Calu3 (cell line): ENCODE measurements around the gene UGGT1. TPM values are rescaled to one million over a fixed set of nuclear protein-coding genes. Genes with fewer than 3 reads are reported as not detected.

ENCODE experiments used
- BruUV-seq: library from RNA; stranded (reverse); fragments of 400-500 nt; replicated peaks from 2 replicates; lab custom pipeline; 2021; lab: Mats Ljungman, UMichigan
- CTCF ChIA-PET: fragments of 300-600 bp; sonication (Branson Sonifier 250); formaldehyde crosslinking; loops from one replicate; lab custom pipeline; 2022; ENCODE audit warnings: antibody characterized with exemption; lab: Charles Lee
- DNase-seq: peaks from one replicate; pipeline ENCODE4 v3.0.0; 2022
- H3K27ac Mint-ChIP-seq: one replicate; pipeline ENCODE4 v1.8.0; 2022; ENCODE audit warnings: mixed read lengths; ENCODE audit not compliant: unreplicated experiment
- H3K27me3 Mint-ChIP-seq: one replicate; pipeline ENCODE4 v1.8.0; 2022; ENCODE audit warnings: mixed read lengths; ENCODE audit not compliant: unreplicated experiment
- H3K36me3 Mint-ChIP-seq: one replicate; pipeline ENCODE4 v1.8.0; 2022; ENCODE audit warnings: mild to moderate bottlenecking, moderate library complexity, mixed read lengths; ENCODE audit not compliant: insufficient read depth, unreplicated experiment
- H3K4me1 Mint-ChIP-seq: one replicate; pipeline ENCODE4 v1.8.0; 2022; ENCODE audit warnings: mild to moderate bottlenecking, low read depth, mixed read lengths; ENCODE audit not compliant: unreplicated experiment
- H3K4me3 Mint-ChIP-seq: one replicate; pipeline ENCODE4 v1.8.0; 2022; ENCODE audit warnings: mild to moderate bottlenecking, low read depth, moderate library complexity, mixed read lengths; ENCODE audit not compliant: unreplicated experiment
- H3K9me3 Mint-ChIP-seq: one replicate; pipeline ENCODE4 v1.8.0; 2022; ENCODE audit warnings: low read depth, mixed read lengths; ENCODE audit not compliant: unreplicated experiment
- CTCF ChIP-seq: fragments of 200-600 bp; IDR thresholded peaks from one replicate; pipeline ENCODE4 v1.8.0; 2022; ENCODE audit warnings: antibody characterized with exemption; ENCODE audit not compliant: unreplicated experiment
- intact Hi-C: fragments of 100-400 bp; cut with micrococcal nuclease; formaldehyde crosslinking; loops from one replicate; pipeline ENCODE4 v1.10.0; 2022; ENCODE audit not compliant: unreplicated experiment
- total RNA-seq: library from RNA; stranded (reverse); gene quantifications from 2 replicates; pipeline ENCODE4 v1.2.3, GENCODE V29; 2022

Gene UGGT1
- total RNA-seq, 1 experiment from 2014 or later = 71.3 TPM

- Mint-ChIP-seq H3K36me3 (peaks cover 33% of the 10 kb centered on the region), H3K9me3 (no peaks in the 10 kb centered on the region), H3K27me3 (no peaks in the 10 kb centered on the region), H3K4me1 (peaks cover 7% of the 10 kb centered on the region), H3K4me3 (peak overlapping the region; percentile 99), H3K27ac (peak overlapping the region; percentile 74)
- CTCF ChIA-PET = interaction anchor here (0.7 to 2.3 kb wide), 2 partner anchors 28 to 82 kb away, joined by 4 to 14 read pairs; no protein-coding TSS in a partner anchor
- BruUV-seq = TSS peak; percentile 56
- intact Hi-C loops = loop anchor here (5.0 kb wide), 1 partner anchor 64 kb away; the partner anchor contains the start of gene SAP130
- DNase-seq = no peak
- no peak for TF ChIP-seq CTCF
Measured at GRCh38 chr2:128091726-128092080, 703 bp downstream of the UGGT1 start.

- peak overlapping the region; percentile 99 for H3K4me3 Mint-ChIP-seq
- H3K9me3 Mint-ChIP-seq = no peaks in the 10 kb centered on the region
- H3K36me3 Mint-ChIP-seq = peaks cover 33% of the 10 kb centered on the region
- TF ChIP-seq CTCF = no peak
- H3K4me1 Mint-ChIP-seq = peaks cover 7% of the 10 kb centered on the region
- CTCF ChIA-PET = interaction anchor here (0.7 kb wide), 1 partner anchor 81 kb away, joined by 4 read pairs; no protein-coding TSS in a partner anchor
- no peak for DNase-seq
- no TSS peak for BruUV-seq
- intact Hi-C loops = loop anchor here (5.0 kb wide), 1 partner anchor 65 kb away; the partner anchor contains the start of gene SAP130
- H3K27me3 Mint-ChIP-seq = no peaks in the 10 kb centered on the region
- no peak overlapping the region for H3K27ac Mint-ChIP-seq
Measured at GRCh38 chr2:128092656-128093055, 1.7 kb downstream of the UGGT1 start.

- intact Hi-C loops = loop anchor here (5.0 kb wide), 1 partner anchor 66 kb away; the partner anchor contains the start of gene SAP130
Measured at GRCh38 chr2:128093762-128094161, 2.8 kb downstream of the UGGT1 start.

GRCh38 chr2:128095201-128095600 is 4.2 kb downstream of the UGGT1 start:
- Mint-ChIP-seq H3K36me3 (peaks cover 34% of the 10 kb centered on the region), H3K4me3 (no peak overlapping the region), H3K27me3 (no peaks in the 10 kb centered on the region), H3K4me1 (no peaks in the 10 kb centered on the region), H3K9me3 (no peaks in the 10 kb centered on the region), H3K27ac (no peak overlapping the region)
- no peak for DNase-seq
- BruUV-seq = no TSS peak
- CTCF ChIA-PET = no interaction called here
- intact Hi-C loops = no loop called here
- TF ChIP-seq CTCF = no peak

More at GRCh38 chr2:128093762-128094161, 2.8 kb downstream of the UGGT1 start:
- Mint-ChIP-seq H3K9me3 (no peaks in the 10 kb centered on the region), H3K27me3 (no peaks in the 10 kb centered on the region), H3K4me1 (peaks cover 7% of the 10 kb centered on the region), H3K27ac (no peak overlapping the region), H3K4me3 (no peak overlapping the region), H3K36me3 (peaks cover 41% of the 10 kb centered on the region)
- CTCF ChIA-PET = interaction anchor here (0.6 kb wide), 1 partner anchor 452 kb away, joined by 3 read pairs; no protein-coding TSS in a partner anchor
- BruUV-seq = no TSS peak
- no peak for DNase-seq
- TF ChIP-seq CTCF = no peak
